K562 (cell line): ENCODE data around the gene TIMM9. TPM values are rescaled to one million over a fixed set of nuclear protein-coding genes. Genes with fewer than 3 reads are reported as not detected.

Source experiments
- ARID3A ChIP-seq: IDR thresholded peaks from 2 replicates; pipeline ENCODE4 v1.6.1; 2012; ENCODE audit warnings: low read depth, low read length, improper control_type of control experiment, borderline replicate concordance
- CBFA2T2 ChIP-seq: fragments of 450-650 bp; conservative IDR thresholded peaks from 2 replicates; pipeline ENCODE4 v1.6.1; 2017; ENCODE audit warnings: mild to moderate bottlenecking
- E2F4 ChIP-seq: sonication (generic); formaldehyde crosslinking; IDR thresholded peaks from 2 replicates; pipeline ENCODE4 v1.8.0; 2022; ENCODE audit warnings: mild to moderate bottlenecking, low read depth, missing genetic modification reagents
- EP300 ChIP-seq: IDR thresholded peaks from 2 replicates; pipeline ENCODE4 v1.6.1; 2012; ENCODE audit warnings: low read length, improper control_type of control experiment
- ETS1 ChIP-seq: conservative IDR thresholded peaks from 2 replicates; pipeline ENCODE4 v1.6.1; 2011; ENCODE audit warnings: low read depth, mild to moderate bottlenecking, low read length; ENCODE audit not compliant: control insufficient read depth
- FIP1L1 ChIP-seq: fragments of 200-400 bp; formaldehyde crosslinking; IDR thresholded peaks from 2 replicates; pipeline ENCODE4 v1.6.1; 2018; ENCODE audit warnings: mild to moderate bottlenecking, low read depth, low read length; ENCODE audit not compliant: poor library complexity, severe bottlenecking
- FOS ChIP-seq: IDR thresholded peaks from 3 replicates; pipeline ENCODE4 v1.6.1; 2011; ENCODE audit not compliant: insufficient read length; ENCODE audit errors: extremely low read depth
- FOXM1 ChIP-seq, 2 experiments: fragments of 450-650 bp in 1 of 2; sonication (generic) in 1 of 2; formaldehyde crosslinking in 1 of 2; IDR thresholded peaks; 2 replicates each; pipeline versions ENCODE4 v1.6.1 to v1.9.0; 2017 to 2022; ENCODE audit warnings: low read depth in 2 of 2, mild to moderate bottlenecking in 2 of 2, missing genetic modification reagents in 1 of 2, moderate library complexity in 1 of 2
- MAX ChIP-seq: sonication (generic); formaldehyde crosslinking; IDR thresholded peaks from 2 replicates; pipeline ENCODE4 v1.9.0; 2022; ENCODE audit warnings: mild to moderate bottlenecking, missing genetic modification reagents
- MITF ChIP-seq: IDR thresholded peaks from 2 replicates; pipeline ENCODE4 v1.6.1; 2014; ENCODE audit warnings: antibody characterized with exemption
- NKRF ChIP-seq: fragments of 450-650 bp; IDR thresholded peaks from 2 replicates; pipeline ENCODE4 v1.6.1; 2016; ENCODE audit warnings: borderline replicate concordance
- POLR3G ChIP-seq: IDR thresholded peaks from 2 replicates; pipeline ENCODE4 v1.6.1; 2011; ENCODE audit not compliant: insufficient read length, insufficient replicate concordance; ENCODE audit errors: extremely low read depth
- TCF7L2 ChIP-seq: fragments of 150-350 bp; IDR thresholded peaks from 2 replicates; pipeline ENCODE4 v1.6.1; 2016; ENCODE audit warnings: low read depth, mild to moderate bottlenecking, low read length, moderate library complexity
- TEAD4 ChIP-seq, 2 experiments: sonication (generic) in 1 of 2; formaldehyde crosslinking in 1 of 2; IDR thresholded peaks; 2 replicates each; pipeline versions ENCODE4 v1.6.1 to v1.8.0; 2012 to 2022; ENCODE audit warnings: borderline replicate concordance in 1 of 2, inconsistent platforms in 1 of 2, low read length in 1 of 2, mild to moderate bottlenecking in 1 of 2, missing genetic modification reagents in 1 of 2
- TFAM ChIP-seq: fragments of 250-450 bp; sonication (Bioruptor Pico); conservative IDR thresholded peaks from 2 replicates; pipeline ENCODE4 v1.5.0; 2021; ENCODE audit warnings: mild to moderate bottlenecking, moderate library complexity
- ZBED1 ChIP-seq: IDR thresholded peaks from 2 replicates; pipeline ENCODE4 v1.6.1; 2014
- ZFPM2 ChIP-seq: fragments of 250-450 bp; sonication (Bioruptor Pico); IDR thresholded peaks from 2 replicates; pipeline ENCODE4 v1.5.1; 2022; ENCODE audit warnings: mild to moderate bottlenecking
- ZNF175 ChIP-seq: fragments of 200-800 bp; sonication (Bioruptor generic); IDR thresholded peaks from 2 replicates; pipeline ENCODE4 v1.6.1; 2016; ENCODE audit warnings: low read depth, mild to moderate bottlenecking, missing genetic modification characterization, missing compliant biosample characterization
- ZNF431 ChIP-seq: sonication (generic); formaldehyde crosslinking; IDR thresholded peaks from 2 replicates; pipeline ENCODE4 v1.8.0; 2022; ENCODE audit warnings: mild to moderate bottlenecking, missing genetic modification reagents
- ZNF77 ChIP-seq: fragments of 250-450 bp; sonication (Bioruptor Pico); IDR thresholded peaks from 2 replicates; pipeline ENCODE4 v1.5.0; 2020
- polyA plus RNA-seq, 8 experiments: library from polyadenylated mRNA; depleted of rRNA in 4 of 8; stranded (reverse) in 5 of 8; unstranded in 3 of 8; fragments of >200 nt; fragmentation: Nextera tagmentation in 2 of 8; fragmentation: Illumina TruSeq in 1 of 8; extraction: Ambion mirVana in 2 of 8; extraction: Trizol in 1 of 8; gene quantifications; 2 replicates each; pipeline versions ENCODE4 v1.2.1 to v1.2.3, GENCODE V29; 2011 to 2014; ENCODE audit warnings: inconsistent platforms in 1 of 8, missing spikeins in 1 of 8
- total RNA-seq, 7 experiments: library from RNA; depleted of rRNA in 6 of 7; stranded (reverse); fragments of >200 nt in 6 of 7; fragmentation: Illumina TruSeq in 2 of 7; extraction: Trizol in 2 of 7; gene quantifications; 2 replicates each; pipeline versions ENCODE4 v1.2.1 to v1.2.3, GENCODE V29; 2011 to 2021; ENCODE audit warnings: low replicate concordance in 1 of 7

The TIMM9 gene
- total and polyA plus RNA-seq, 9 of the 15 experiments (the other 6 are each of a cell fraction or from before 2014, with no cell fraction given): 28.0 to 101 (median 54.3) TPM

GRCh38 chr14:58426670-58427280 lies 556 bp downstream of the TIMM9 start (continued):
- TF ChIP-seq ZNF175 (CRISPR knock-in tag) (0 out of 2 replicates have a peak, but pooled peaks have one; percentile 30), E2F4 (CRISPR knock-in tag) (no peak), NKRF (peak; percentile 97), POLR3G (no peak), TFAM (CRISPR knock-in tag) (no peak), TEAD4 (IDR thresholded peaks at IDR 0.05; ENCODE audit: low read length) (no peak), TEAD4 (CRISPR knock-in tag; IDR thresholded peaks at IDR 0.05; ENCODE audit: borderline replicate concordance) (no peak), ETS1 (no peak; the same call in 1 of the 2 replicates), ZFPM2 (CRISPR knock-in tag) (no peak), ZNF431 (no peak), CBFA2T2 (no peak), EP300 (no peak), FOS (no peak), MAX (CRISPR knock-in tag) (peak; percentile 59), TCF7L2 (no peak), FIP1L1 (no peak), ZNF77 (CRISPR knock-in tag) (no peak), MITF (no peak), ZBED1 (no peak), ARID3A (no peak), FOXM1 (IDR thresholded peaks at IDR 0.05; ENCODE audit: low read depth) (no peak), FOXM1 (CRISPR knock-in tag; IDR thresholded peaks at IDR 0.05; ENCODE audit: low read depth) (no peak)
